Right lobe of liver (tissue), 6 donors: ENCODE measurements around the gene PLEKHG3. TPM values are rescaled to one million over a fixed set of nuclear protein-coding genes. Genes with fewer than 3 reads are reported as not detected.

ENCODE experiments used
- ATAC-seq, 4 donors: fragments of 200-7000 bp; cut with Tn5 transposase; one replicate each; pipeline ENCODE4 v1.9.1; 2020; ENCODE audit warnings: mild to moderate bottlenecking in 4 of 4, moderate library complexity in 4 of 4
- DNase-seq, 3 donors: peaks; one replicate each; pipeline ENCODE4 v3.0.0-alpha.2; 2020
- H3K27ac ChIP-seq, 3 donors: fragments of 200-600 bp; one replicate each; pipeline ENCODE4 v1.8.0; 2022
- H3K27me3 ChIP-seq, 2 donors: fragments of 200-600 bp; one replicate each; pipeline ENCODE4 v1.8.0; 2022
- H3K36me3 ChIP-seq, 4 donors: fragments of 200-600 bp; sonication (generic) in 1 of 4; one replicate each; pipeline versions ENCODE4 v1.5.1 to v1.8.0; 2017 to 2022; ENCODE audit warnings: control low read depth in 1 of 4
- H3K4me1 ChIP-seq, 4 donors: fragments of 200-600 bp; sonication (generic) in 1 of 4; one replicate each; pipeline versions ENCODE4 v1.5.1 to v1.8.0; 2017 to 2022; ENCODE audit warnings: control low read depth in 1 of 4
- H3K4me3 ChIP-seq, 3 donors: fragments of 200-600 bp; one replicate each; pipeline ENCODE4 v1.8.0; 2022
- H3K9me3 ChIP-seq, 4 donors: fragments of 200-600 bp; sonication (generic) in 1 of 4; one replicate each; pipeline versions ENCODE4 v1.5.1 to v1.8.0; 2017 to 2022; ENCODE audit warnings: control low read depth in 1 of 4
- CTCF ChIP-seq, 4 donors: fragments of 200-600 bp in 3 of 4; fragments of 450-650 bp in 1 of 4; IDR thresholded peaks; one replicate each; pipeline versions ENCODE4 v1.5.1 to v1.8.0; 2016 to 2022; ENCODE audit warnings: antibody characterized with exemption in 4 of 4, mild to moderate bottlenecking in 2 of 4
- POLR2A ChIP-seq: fragments of 450-650 bp; IDR thresholded peaks from one replicate; pipeline ENCODE4 v1.6.1; 2017; ENCODE audit warnings: antibody characterized with exemption, mild to moderate bottlenecking
- whole genome bisulfite sequencing: methylation state at CpG from one replicate; pipeline ENCODE4 v1.1.6; 2018; ENCODE audit warnings: low coverage, low lambda C conversion rate; ENCODE audit not compliant: insufficient coverage; ENCODE audit errors: missing lambda C conversion rate; 5-methylcytosine and 5-hydroxymethylcytosine counted together
- intact Hi-C, 2 donors: fragments of 100-400 bp; cut with DNase I; formaldehyde crosslinking; loops; one replicate each; pipeline versions ENCODE4 v1.11.2 to v1.14.1; 2022
- total RNA-seq, 6 experiments: library from RNA; depleted of rRNA in 2 of 6; stranded (reverse); fragments of >200 nt in 2 of 6; fragmentation: NEBNext Ultra II Directional in 3 of 6; extraction: Animal tissue kit (Norgen Biotek cat#: 25700) in 3 of 6; gene quantifications; one replicate each; pipeline versions ENCODE4 v1.1.0 to v1.2.4, GENCODE V29; 2016 to 2023
- donor health status: DM: no; HTN: yes; CAD: no.
- donor health status: DM: no; HTN: no; CAD: no.
- donor health status: DM: no; HTN: no; CAD: no.
- donor health status: DM: no; HTN: yes; CAD: no.
- donor health status: DM: no; HTN: yes; CAD: no.

The PLEKHG3 gene
- total RNA-seq, 6 experiments from 2014 or later = 25.4 to 49.1 (median 28.0) TPM

GRCh38 chr14:64790478-64790877, 86.3 kb downstream of the PLEKHG3 start:
- no peak overlapping the region for H3K27ac ChIP-seq
- 66% methylated on average over 6 of the region's 6 CpGs for WGBS
- TF ChIP-seq POLR2A = no peak
- TF ChIP-seq CTCF (IDR thresholded peaks at IDR 0.05) = no peak
- ATAC-seq (no peak), DNase-seq (no peak)
- no peak overlapping the region for H3K4me3 ChIP-seq
- H3K4me1 ChIP-seq = no peaks in the 10 kb centered on the region
- H3K36me3 ChIP-seq = no peaks in the 10 kb centered on the region
- intact Hi-C loops = no loop called here
- no peaks in the 10 kb centered on the region for H3K27me3 ChIP-seq
- H3K9me3 ChIP-seq = no peaks in the 10 kb centered on the region

DNA sequence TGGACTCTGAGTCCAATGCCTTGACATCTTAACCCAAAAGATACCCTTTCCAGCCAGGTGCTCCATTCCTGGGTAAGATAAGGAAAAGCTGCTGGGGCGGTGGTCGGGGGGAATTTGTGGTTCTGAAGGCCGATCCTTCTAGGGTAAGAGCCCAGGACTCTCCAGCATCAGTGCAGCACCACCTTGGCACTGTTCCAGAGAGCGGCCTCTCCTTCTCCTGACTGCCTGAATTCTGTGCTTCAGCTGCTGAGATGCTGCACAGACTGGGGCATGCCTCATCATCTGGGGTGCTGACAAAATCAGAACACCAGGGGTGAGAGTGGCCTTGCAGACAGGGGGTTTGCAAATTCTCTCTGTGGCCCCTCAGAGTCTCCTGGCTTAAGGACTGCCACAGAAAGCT, 88.0 kb downstream of the PLEKHG3 start:
- no peak for TF ChIP-seq CTCF (IDR thresholded peaks at IDR 0.05)
- TF ChIP-seq POLR2A = no peak
- DNase-seq = no peak
- ATAC-seq = no peak
- Histone ChIP-seq H3K27ac (no peak overlapping the region), H3K36me3 (no peaks in the 10 kb centered on the region), H3K4me1 (no peaks in the 10 kb centered on the region), H3K4me3 (no peak overlapping the region), H3K9me3 (no peaks in the 10 kb centered on the region), H3K27me3 (no peaks in the 10 kb centered on the region)
- intact Hi-C loops = no loop called here
- 93% methylated on average over 3 of the region's 4 CpGs for WGBS

- H3K4me3 ChIP-seq = no peak overlapping the region
- no peak for DNase-seq
- no peaks in the 10 kb centered on the region for H3K9me3 ChIP-seq
- 88% methylated on average over 7 of the region's 26 CpGs for WGBS
- intact Hi-C loops = no loop called here
- H3K27ac ChIP-seq = no peak overlapping the region
- TF ChIP-seq CTCF (IDR thresholded peaks at IDR 0.05) (no peak), POLR2A (no peak)
- H3K4me1 ChIP-seq = no peaks in the 10 kb centered on the region
- ATAC-seq = no peak
- no peaks in the 10 kb centered on the region for H3K36me3 ChIP-seq
- no peaks in the 10 kb centered on the region for H3K27me3 ChIP-seq
Observed at GRCh38 chr14:64792871-64793560, 88.8 kb downstream of the PLEKHG3 start.

DNA sequence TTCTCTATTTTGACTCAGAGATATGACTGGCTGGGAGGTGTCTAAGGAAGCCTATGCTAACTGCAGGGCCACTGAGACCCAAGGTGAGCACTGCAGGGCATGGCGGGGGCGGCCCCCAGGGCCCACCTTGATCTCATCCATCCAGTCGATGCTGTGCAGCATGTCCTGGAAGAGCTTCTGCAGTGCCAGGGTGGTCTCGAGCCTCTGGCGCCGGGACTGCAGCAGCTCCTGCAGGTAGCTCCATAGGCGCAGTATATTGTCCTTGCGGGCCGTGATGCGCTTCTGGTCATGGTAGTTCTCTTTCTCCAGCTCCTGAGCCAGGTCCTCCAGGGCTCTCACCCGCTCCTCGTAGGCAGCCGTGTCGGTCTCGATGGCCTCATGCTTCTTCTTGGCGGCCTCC, 91.0 kb downstream of the PLEKHG3 start:
- H3K27ac ChIP-seq = no peak overlapping the region
- 100% methylated on average over 2 of the region's 16 CpGs for WGBS
- H3K4me3 ChIP-seq = no peak overlapping the region
- TF ChIP-seq POLR2A (no peak), CTCF (IDR thresholded peaks at IDR 0.05) (no peak)
- DNase-seq (no peak), ATAC-seq (no peak)
- H3K9me3 ChIP-seq = no peaks in the 10 kb centered on the region
- H3K4me1 ChIP-seq = no peaks in the 10 kb centered on the region
- intact Hi-C loops = no loop called here
- H3K36me3 ChIP-seq = no peaks in the 10 kb centered on the region
- no peaks in the 10 kb centered on the region for H3K27me3 ChIP-seq
